OCI-LY3 (cell line): ENCODE measurements around the gene SBNO2.

Experiments used
- H2AFZ ChIP-seq: fragments of 200-600, 300-600 bp; shearing (Covaris generic); 2 replicates; pipeline ENCODE4 v1.6.0; 2014; ENCODE audit warnings: antibody characterized with exemption, low read depth, low read length
- H3K27ac ChIP-seq: fragments of 200-600, 300-600 bp; sonication (generic); 2 replicates; pipeline ENCODE4 v1.5.1; 2014; ENCODE audit warnings: mild to moderate bottlenecking, low read length, moderate library complexity, mixed read lengths
- H3K27me3 ChIP-seq: fragments of 200-600, 300-600 bp; sonication (generic); 2 replicates; pipeline ENCODE4 v1.6.1; 2014; ENCODE audit warnings: low read depth, low read length, mixed read lengths
- H3K36me3 ChIP-seq: fragments of 200-600, 300-600 bp; sonication (generic); replicated peaks from 2 replicates; pipeline ENCODE3; 2014; ENCODE audit warnings: low read depth, low read length, mixed read lengths
- H3K4me1 ChIP-seq: fragments of 300-600, 200-600 bp; sonication (generic); 2 replicates; pipeline ENCODE4 v1.6.1; 2014; ENCODE audit warnings: low read length, mixed read lengths
- H3K4me2 ChIP-seq: fragments of 200-600, 300-600 bp; sonication (generic); 2 replicates; pipeline ENCODE4 v1.6.1; 2014; ENCODE audit warnings: low read length, mixed read lengths
- H3K4me3 ChIP-seq: fragments of 300-600, 200-600 bp; sonication (generic); 2 replicates; pipeline ENCODE4 v1.5.1; 2014; ENCODE audit warnings: antibody characterized with exemption, mild to moderate bottlenecking, low read length, moderate library complexity
- H3K79me2 ChIP-seq: fragments of 300-600, 200-600 bp; shearing (Covaris generic); 2 replicates; pipeline ENCODE4 v1.6.1; 2014; ENCODE audit warnings: mild to moderate bottlenecking, low read length, mixed read lengths
- H3K9ac ChIP-seq: fragments of 300-600, 200-600 bp; shearing (Covaris generic); 2 replicates; pipeline ENCODE4 v1.6.0; 2014; ENCODE audit warnings: mild to moderate bottlenecking, low read length, moderate library complexity
- H3K9me3 ChIP-seq: fragments of 200-600, 300-600 bp; shearing (Covaris generic); 2 replicates; pipeline ENCODE4 v1.6.1; 2014; ENCODE audit warnings: low read length, mixed read lengths; ENCODE audit not compliant: insufficient read depth
- H4K20me1 ChIP-seq: fragments of 200-600, 300-600 bp; sonication (generic); 2 replicates; pipeline ENCODE4 v1.6.1; 2016; ENCODE audit warnings: low read length, mixed read lengths; ENCODE audit not compliant: insufficient read depth
- CTCF ChIP-seq: fragments of 200-600, 300-600 bp; sonication (generic); IDR thresholded peaks from 2 replicates; pipeline ENCODE4 v1.5.1; 2014; ENCODE audit warnings: antibody characterized with exemption, low read length, low read depth
- EZH2phosphoT487 ChIP-seq: fragments of 200-600 bp; shearing (Covaris generic); IDR thresholded peaks from 2 replicates; pipeline ENCODE4 v1.6.1; 2018; ENCODE audit warnings: antibody characterized with exemption, mixed run types, low read depth

SBNO2 gene

DNA sequence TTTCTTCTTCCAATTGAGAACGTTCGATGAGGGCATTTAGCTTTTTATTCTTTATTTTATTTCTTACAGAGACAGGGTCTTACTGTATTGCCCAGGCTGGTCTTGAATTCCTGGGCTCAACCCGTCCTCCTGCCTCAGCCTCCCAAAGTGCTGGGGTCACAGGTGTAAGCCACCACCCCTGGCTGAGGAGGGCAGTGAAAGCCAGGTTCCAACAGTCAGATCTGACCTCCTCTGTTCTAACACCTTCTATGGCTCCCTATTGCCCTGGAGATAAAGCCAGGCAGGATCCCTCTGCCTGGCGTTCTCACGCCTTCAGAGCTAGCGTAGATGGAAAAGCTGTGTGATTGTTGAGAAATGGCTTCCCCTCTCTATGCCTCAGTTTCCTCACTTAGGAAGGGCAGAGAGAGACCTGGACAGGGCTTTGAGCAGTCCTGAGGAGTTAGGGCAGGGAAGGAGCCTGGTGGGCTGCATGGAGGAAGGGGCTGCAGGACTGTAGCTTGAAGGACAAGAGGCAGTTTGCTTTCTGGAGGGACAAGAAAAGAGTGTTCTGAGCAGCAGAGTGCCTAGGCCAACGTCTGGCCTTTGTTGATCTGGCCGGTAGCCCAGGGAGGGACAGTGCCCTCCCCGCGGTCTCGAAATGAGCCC is 101.6 kb downstream of the SBNO2 start:
- H3K9me3 ChIP-seq, result no peaks in the 10 kb centered on the region
- TF ChIP-seq CTCF (no peak), EZH2phosphoT487 (no peak)
- H3K4me2 ChIP-seq, result no peak overlapping the region
- peaks cover 29% of the 10 kb centered on the region for H3K79me2 ChIP-seq
- H2AFZ ChIP-seq, result no peak overlapping the region
- no peak overlapping the region for H3K9ac ChIP-seq
- peaks cover 27% of the 10 kb centered on the region for H3K36me3 ChIP-seq
- H4K20me1 ChIP-seq, result no peaks in the 10 kb centered on the region
- peaks cover 46% of the 10 kb centered on the region for H3K4me1 ChIP-seq
- no peak overlapping the region for H3K27ac ChIP-seq
- no peak overlapping the region for H3K4me3 ChIP-seq
- no peaks in the 10 kb centered on the region for H3K27me3 ChIP-seq

DNA sequence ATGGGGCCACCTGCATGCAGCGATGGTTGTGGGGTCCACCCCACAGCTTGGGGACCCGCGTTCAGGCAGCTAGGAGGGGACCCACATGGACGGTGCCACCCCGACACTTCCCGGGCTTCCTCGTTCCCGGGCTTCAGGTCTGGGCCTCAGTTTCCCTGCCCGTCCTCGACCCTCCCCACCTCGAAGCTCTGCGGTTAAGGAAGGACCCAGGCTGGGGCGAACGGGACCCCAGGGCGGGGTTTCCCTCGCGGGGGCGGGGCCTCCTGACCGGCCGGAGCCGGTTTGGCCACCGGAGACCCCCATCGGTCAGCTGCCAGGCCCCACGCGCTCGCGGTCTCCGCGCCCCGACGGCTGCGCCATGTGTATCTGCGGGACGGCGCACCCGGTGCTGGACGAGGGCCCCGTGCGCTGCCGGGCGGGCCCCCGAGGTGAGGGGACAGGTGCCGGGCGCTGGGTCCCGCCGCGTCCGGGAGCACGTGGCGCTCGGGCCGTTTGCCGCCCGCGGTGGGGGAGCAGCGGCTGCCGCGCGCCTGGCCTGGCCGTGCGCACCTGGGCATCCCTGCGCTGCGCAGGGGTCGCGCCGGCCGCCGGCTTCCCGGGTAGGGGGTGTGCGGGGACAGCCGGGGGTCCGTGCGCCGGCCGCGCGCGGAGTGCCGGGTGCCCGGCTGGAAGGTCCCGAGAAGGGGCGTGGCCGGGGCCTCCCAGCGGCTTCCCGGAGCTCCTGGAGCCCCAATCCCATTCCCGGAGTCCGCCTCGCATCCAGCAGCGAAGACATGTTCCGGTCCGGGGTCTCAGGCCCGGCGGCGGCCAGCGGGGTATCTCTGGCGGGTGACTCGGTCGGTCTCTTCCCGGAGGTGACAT is 102.9 kb downstream of the SBNO2 start:
- H3K27me3 ChIP-seq, result no peaks in the 10 kb centered on the region
- no peak overlapping the region for H2AFZ ChIP-seq

DNA sequence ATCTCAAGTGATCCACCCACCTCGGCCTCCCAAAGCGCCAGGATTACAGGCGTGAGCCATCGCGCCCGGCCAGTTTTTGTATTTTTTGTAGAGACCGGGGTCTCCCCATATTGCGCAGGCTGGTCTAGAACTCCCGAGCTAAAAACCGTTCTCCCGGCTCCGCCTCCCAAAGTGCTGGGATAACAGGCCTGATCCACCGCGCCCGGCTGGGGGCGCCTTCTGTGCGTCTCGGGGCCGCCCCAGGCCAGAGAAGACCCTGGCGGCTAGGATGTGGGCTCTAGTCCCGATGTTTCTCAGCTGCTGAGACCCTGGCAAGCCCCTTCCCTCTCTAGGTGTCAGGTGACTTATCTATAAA is 103.5 kb downstream of the SBNO2 start:
- Histone ChIP-seq H3K27me3 (no peaks in the 10 kb centered on the region), H3K9ac (no peak overlapping the region), H2AFZ (no peak overlapping the region), H3K4me3 (no peak overlapping the region), H3K79me2 (peaks cover 31% of the 10 kb centered on the region), H3K4me2 (no peak overlapping the region), H3K36me3 (peaks cover 19% of the 10 kb centered on the region), H3K9me3 (no peaks in the 10 kb centered on the region), H3K27ac (no peak overlapping the region), H4K20me1 (no peaks in the 10 kb centered on the region), H3K4me1 (peaks cover 34% of the 10 kb centered on the region)
- TF ChIP-seq EZH2phosphoT487 (no peak), CTCF (no peak)

More for the DNA sequence above, 102.9 kb downstream of the SBNO2 start:
- H3K9ac ChIP-seq, result no peak overlapping the region
- H3K79me2 ChIP-seq, result peaks cover 31% of the 10 kb centered on the region
- no peak overlapping the region for H3K27ac ChIP-seq
- peaks cover 39% of the 10 kb centered on the region for H3K4me1 ChIP-seq
- H3K4me2 ChIP-seq, result no peak overlapping the region
- H3K4me3 ChIP-seq, result no peak overlapping the region
- TF ChIP-seq EZH2phosphoT487, result no peak
- TF ChIP-seq CTCF, result no peak
- H4K20me1 ChIP-seq, result no peaks in the 10 kb centered on the region
- peaks cover 25% of the 10 kb centered on the region for H3K36me3 ChIP-seq
- H3K9me3 ChIP-seq, result no peaks in the 10 kb centered on the region

DNA sequence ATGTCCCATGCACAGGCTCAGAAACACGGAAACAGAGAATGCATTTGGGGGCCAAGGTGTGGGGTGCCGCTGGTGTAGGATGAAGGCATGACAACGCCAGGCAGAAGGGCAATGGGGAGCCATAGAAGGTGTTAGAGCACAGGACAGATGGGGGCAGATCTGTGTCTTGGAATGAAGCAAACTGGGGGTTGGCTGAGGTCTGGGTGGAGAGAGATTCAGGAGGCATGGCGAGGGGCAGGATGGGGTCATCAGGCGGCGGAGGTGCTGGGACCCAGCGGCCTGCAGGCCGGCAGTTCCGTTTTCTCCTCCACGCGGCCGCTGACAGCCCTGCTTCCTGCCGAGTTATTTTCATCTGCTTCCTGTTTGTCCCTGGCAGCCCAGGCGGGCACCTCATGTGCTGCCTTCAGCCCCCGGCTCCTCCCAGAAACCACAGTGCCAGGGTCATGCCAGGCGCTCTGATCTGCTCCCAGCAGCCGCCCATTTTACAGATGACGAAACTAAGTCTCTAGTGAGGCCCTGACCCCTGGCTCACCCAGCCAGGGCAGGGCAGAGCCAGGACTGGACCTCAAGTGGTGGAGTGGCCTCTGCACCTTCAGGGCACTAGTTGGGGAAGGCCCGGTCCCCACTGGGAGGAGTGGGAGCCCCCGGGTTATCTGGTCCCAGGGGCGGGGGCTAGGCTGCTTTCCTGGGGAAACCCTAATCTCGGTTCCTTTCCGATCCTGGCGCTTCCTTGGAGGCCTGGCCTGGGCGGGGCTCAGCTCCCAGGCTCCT is 104.9 kb downstream of the SBNO2 start:
- Histone ChIP-seq H3K4me3 (peak overlapping the region; percentile 95), H3K79me2 (peaks cover 31% of the 10 kb centered on the region), H3K4me1 (peaks cover 28% of the 10 kb centered on the region), H3K9ac (peak overlapping the region; percentile 93), H3K4me2 (peak overlapping the region; percentile 98), H3K27ac (peak overlapping the region; percentile 77), H2AFZ (no peak overlapping the region), H3K9me3 (no peaks in the 10 kb centered on the region), H4K20me1 (no peaks in the 10 kb centered on the region), H3K36me3 (peaks cover 17% of the 10 kb centered on the region), H3K27me3 (no peaks in the 10 kb centered on the region)
- TF ChIP-seq EZH2phosphoT487 (no peak), CTCF (no peak)
